HG02610 (cell line): ENCODE results near the gene GLIPR2.
"Not testable (repeated sequence)": the region's sequence is repeated elsewhere in the genome, so short reads cannot be mapped to it uniquely, and the experiment has no call there.

ENCODE experiments used
- ATAC-seq: cut with Tn5 transposase; IDR thresholded peaks from one replicate; pipeline ENCODE4 v1.9.1; 2021; ENCODE audit warnings: mild to moderate bottlenecking, moderate library complexity; ENCODE audit not compliant: unreplicated experiment

Gene GLIPR2

GRCh38 chr9:36162211-36162738, 25.7 kb downstream of the GLIPR2 start:
- ATAC-seq, result no peak

GRCh38 chr9:36163049-36163785, 26.7 kb downstream of the GLIPR2 start:
- ATAC-seq, result no peak

- ATAC-seq, result no peak
These were observed 27.2 kb downstream of the GLIPR2 start for GRCh38 chr9:36163786-36164170.

GRCh38 chr9:36164372-36164771, 27.8 kb downstream of the GLIPR2 start:
- ATAC-seq, result no peak

- ATAC-seq, result no peak
These were observed 28.5 kb downstream of the GLIPR2 start for GRCh38 chr9:36164989-36165388.

- ATAC-seq, result no peak
These were observed 29.3 kb downstream of the GLIPR2 start for GRCh38 chr9:36165826-36166167.

GRCh38 chr9:36166168-36166927, 29.8 kb downstream of the GLIPR2 start:
- peak; percentile 84 for ATAC-seq

- no peak for ATAC-seq
These were observed 32.6 kb downstream of the GLIPR2 start, which contains the start of gene CCIN for GRCh38 chr9:36169166-36169565. CCIN (plus strand) TSS chr9:36169388; CDS start chr9:36169503, 115 bp downstream.

- ATAC-seq, result no peak
These were observed 33.2 kb downstream of the GLIPR2 start for GRCh38 chr9:36169708-36170107.

- no peak for ATAC-seq
These were observed 34.0 kb downstream of the GLIPR2 start for GRCh38 chr9:36170531-36170930.

- no peak for ATAC-seq
These were observed 37.3 kb downstream of the GLIPR2 start for GRCh38 chr9:36173861-36174260.

GRCh38 chr9:36174271-36174670, 37.7 kb downstream of the GLIPR2 start:
- ATAC-seq, result no peak

GRCh38 chr9:36174731-36175130, 38.2 kb downstream of the GLIPR2 start:
- ATAC-seq, result no peak

- not testable (repeated sequence) for ATAC-seq
These were observed 38.7 kb downstream of the GLIPR2 start for GRCh38 chr9:36175209-36175608.

- ATAC-seq, result not testable (repeated sequence)
These were observed 40.0 kb downstream of the GLIPR2 start for GRCh38 chr9:36176496-36176895.

GRCh38 chr9:36177571-36177970, 41.0 kb downstream of the GLIPR2 start:
- no peak for ATAC-seq

GRCh38 chr9:36180243-36180642, 43.7 kb downstream of the GLIPR2 start:
- ATAC-seq, result not testable (repeated sequence)

- ATAC-seq, result no peak
These were observed 50.9 kb downstream of the GLIPR2 start for GRCh38 chr9:36187414-36187813.

GRCh38 chr9:36188212-36188611, 51.7 kb downstream of the GLIPR2 start:
- ATAC-seq, result no peak

- ATAC-seq, result no peak
These were observed 53.4 kb downstream of the GLIPR2 start for GRCh38 chr9:36189976-36190375.

- peak; percentile 98 for ATAC-seq
These were observed 54.1 kb downstream of the GLIPR2 start, which contains the start of gene CLTA for GRCh38 chr9:36190388-36191289. CLTA (plus strand) TSS chr9:36190921; CDS start chr9:36191057, 136 bp downstream.
